HCT116 (cell line): ENCODE data around the gene KCNN3.

Experiments
- CTCF ChIP-seq, 3 experiments: fragments of 200-600 bp in 1 of 3; sonication (generic) in 1 of 3; IDR thresholded peaks in 2 of 3; conservative IDR thresholded peaks in 1 of 3; 2 replicates each; pipeline ENCODE4 v1.5.1; 2012 to 2017; ENCODE audit warnings: low read depth in 2 of 3, low read length in 2 of 3, antibody characterized with exemption in 1 of 3, borderline replicate concordance in 1 of 3, control low read depth in 1 of 3, mild to moderate bottlenecking in 1 of 3, mixed read lengths in 1 of 3, mixed run types in 1 of 3, moderate library complexity in 1 of 3; ENCODE audit not compliant: insufficient read depth in 1 of 3
- EZH2 ChIP-seq: fragments of 200-600 bp; sonication (generic); IDR thresholded peaks from 2 replicates; pipeline ENCODE4 v1.6.1; 2017; ENCODE audit warnings: antibody characterized with exemption, mixed run types
- FOSL1 ChIP-seq: IDR thresholded peaks from 2 replicates; pipeline ENCODE4 v1.6.1; 2012; ENCODE audit warnings: low read depth
- MAX ChIP-seq: IDR thresholded peaks from 2 replicates; pipeline ENCODE4 v1.6.1; 2012
- POLR2A ChIP-seq: IDR thresholded peaks from 2 replicates; pipeline ENCODE4 v1.7.0; 2011; ENCODE audit warnings: borderline replicate concordance; ENCODE audit not compliant: insufficient read depth, insufficient read length; ENCODE audit errors: extremely low read depth
- ZNF274 ChIP-seq: fragments of 200-500 bp; sonication (Bioruptor generic); IDR thresholded peaks from 2 replicates; pipeline ENCODE4 v1.6.1; 2014; ENCODE audit warnings: mild to moderate bottlenecking, low read depth, low read length, inconsistent platforms

GRCh38 chr1:154857441-154858215 lies 12.5 kb downstream of the KCNN3 start:
- no peak for TF ChIP-seq ZNF274
- TF ChIP-seq MAX: no peak
- TF ChIP-seq EZH2: no peak
- TF ChIP-seq POLR2A: no peak
- TF ChIP-seq CTCF (IDR thresholded peaks at IDR 0.05 in 2 of 3, conservative IDR thresholded peaks at IDR 0.05 in 1 of 3; ENCODE audit: borderline replicate concordance in 1 of 3, insufficient read depth in 1 of 3, low read depth in 2 of 3, low read length in 2 of 3): no peak
- no peak for TF ChIP-seq FOSL1
